HG03064 (cell line): ENCODE data around the gene ZNF354C.

Experiments
- ATAC-seq: cut with Tn5 transposase; IDR thresholded peaks from one replicate; pipeline ENCODE4 v1.9.1; 2021; ENCODE audit warnings: low read depth; ENCODE audit not compliant: unreplicated experiment

The ZNF354C gene

GRCh38 chr5:179113143-179113530 lies 53.0 kb downstream of the ZNF354C start:
- ATAC-seq: no peak

- no peak for ATAC-seq
Measured at GRCh38 chr5:179113945-179114641, 53.9 kb downstream of the ZNF354C start.

GRCh38 chr5:179114756-179115155 lies 54.6 kb downstream of the ZNF354C start:
- no peak for ATAC-seq

- no peak for ATAC-seq
Measured at GRCh38 chr5:179115307-179115706, 55.1 kb downstream of the ZNF354C start.

GRCh38 chr5:179115845-179116524 lies 55.8 kb downstream of the ZNF354C start:
- no peak for ATAC-seq

GRCh38 chr5:179118338-179118737 lies 58.2 kb downstream of the ZNF354C start:
- ATAC-seq: no peak

GRCh38 chr5:179118756-179119414 lies 58.7 kb downstream of the ZNF354C start:
- ATAC-seq: no peak

- ATAC-seq: no peak
Measured at GRCh38 chr5:179119415-179120170, 59.4 kb downstream of the ZNF354C start.

GRCh38 chr5:179120421-179120861 lies 60.3 kb downstream of the ZNF354C start:
- no peak for ATAC-seq

- ATAC-seq: no peak
Measured at GRCh38 chr5:179120951-179121666, 60.9 kb downstream of the ZNF354C start.

- no peak for ATAC-seq
Measured at GRCh38 chr5:179121667-179122111, 61.5 kb downstream of the ZNF354C start.

- ATAC-seq: no peak
Measured at GRCh38 chr5:179122411-179123108, 62.4 kb downstream of the ZNF354C start.

- ATAC-seq: no peak
Measured at GRCh38 chr5:179123109-179123426, 62.9 kb downstream of the ZNF354C start.

- no peak for ATAC-seq
Measured at GRCh38 chr5:179123491-179124272, 63.5 kb downstream of the ZNF354C start.

GRCh38 chr5:179124273-179124852 lies 64.2 kb downstream of the ZNF354C start:
- ATAC-seq: no peak

- no peak for ATAC-seq
Measured at GRCh38 chr5:179124853-179125788, 64.9 kb downstream of the ZNF354C start.

- no peak for ATAC-seq
Measured at GRCh38 chr5:179125789-179126505, 65.8 kb downstream of the ZNF354C start.
